Activated CD8-positive, alpha-beta memory T cell treated with anti-CD3 and anti-CD28 coated beads for 4 hours (primary cell): ENCODE data around the gene IRF2BP2.

Source experiments
- DNase-seq, 2 donors: peaks; one replicate each; pipeline ENCODE4 v3.0.0-alpha.2; 2020; ENCODE audit warnings: low read depth in 2 of 2

IRF2BP2 gene

DNA sequence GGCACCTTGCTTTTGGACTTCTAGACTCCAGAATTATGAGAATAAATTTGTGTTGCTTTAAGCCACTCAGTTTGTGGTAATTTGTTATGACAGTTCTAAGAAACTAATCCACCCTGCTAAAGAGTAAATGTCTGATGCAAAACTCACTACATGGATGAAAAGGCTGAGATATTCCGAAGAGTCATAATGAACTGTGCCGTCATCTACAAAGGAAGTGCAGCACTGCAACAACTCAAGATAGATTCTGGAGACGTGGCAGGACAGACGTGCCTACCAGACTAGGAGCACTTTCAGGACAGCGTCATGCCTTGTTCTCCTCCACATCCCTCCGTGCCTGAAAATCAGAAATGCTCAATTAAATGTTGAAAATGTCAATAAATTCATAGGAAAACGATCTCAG, 24.4 kb upstream of the IRF2BP2 start:
- no peak for DNase-seq

DNA sequence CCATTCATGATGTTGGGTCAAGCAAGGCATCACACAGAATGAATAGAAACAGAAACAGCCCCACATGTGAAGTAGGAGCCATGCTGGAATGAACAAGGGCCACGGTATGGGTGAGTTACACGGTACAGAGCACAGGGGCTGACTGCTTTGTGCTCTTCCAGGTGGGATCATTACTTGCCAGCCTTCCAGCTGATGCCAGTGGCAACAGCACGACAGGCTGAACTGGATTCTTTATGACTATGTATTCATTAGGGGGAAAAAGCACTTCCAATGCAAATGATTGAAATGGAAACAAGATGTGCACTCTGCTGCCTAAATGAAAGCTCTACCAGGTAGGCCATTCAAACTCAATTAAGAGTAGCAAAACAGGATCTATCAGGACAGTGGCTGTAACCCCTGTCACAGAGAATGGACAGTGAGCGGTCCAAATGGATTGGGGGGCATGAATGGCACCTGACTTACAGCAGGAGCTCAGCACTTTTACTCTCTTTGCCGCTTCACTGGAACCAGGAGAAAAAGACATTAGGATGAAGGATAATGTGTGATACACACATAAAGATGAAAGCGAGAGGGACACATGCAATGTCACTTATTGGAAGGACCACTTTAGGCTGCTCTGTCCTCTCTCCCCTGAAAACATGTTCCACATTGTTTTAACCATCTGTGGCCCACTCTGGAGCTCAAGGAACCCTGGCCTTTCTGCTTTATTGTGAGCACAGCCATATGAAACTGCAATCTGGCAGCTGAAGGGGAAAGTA, 23.4 kb upstream of the IRF2BP2 start:
- DNase-seq, result no peak

DNA sequence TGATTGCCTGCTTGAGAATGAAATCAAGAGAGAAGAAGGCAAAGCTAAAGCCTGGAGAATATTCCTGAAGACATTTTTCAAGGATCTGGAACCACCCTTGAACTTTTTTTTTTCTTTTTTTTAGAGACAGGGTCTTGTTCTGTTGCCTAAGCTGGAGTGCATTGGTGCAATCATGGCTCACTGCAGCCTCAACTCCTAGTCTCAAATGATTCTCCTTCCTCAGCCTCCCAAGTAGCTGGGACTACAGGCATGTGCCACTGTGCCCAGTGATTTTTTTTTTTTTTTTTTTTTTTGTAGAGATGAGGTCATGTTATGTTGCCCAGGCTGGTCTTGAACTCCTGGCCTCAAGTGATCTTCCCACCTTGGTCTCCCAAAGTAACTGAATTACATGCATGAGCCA, 22.2 kb upstream of the IRF2BP2 start:
- no peak for DNase-seq

- no peak for DNase-seq
These were observed 21.7 kb upstream of the IRF2BP2 start for GRCh38 chr1:234631721-234632125.

DNA sequence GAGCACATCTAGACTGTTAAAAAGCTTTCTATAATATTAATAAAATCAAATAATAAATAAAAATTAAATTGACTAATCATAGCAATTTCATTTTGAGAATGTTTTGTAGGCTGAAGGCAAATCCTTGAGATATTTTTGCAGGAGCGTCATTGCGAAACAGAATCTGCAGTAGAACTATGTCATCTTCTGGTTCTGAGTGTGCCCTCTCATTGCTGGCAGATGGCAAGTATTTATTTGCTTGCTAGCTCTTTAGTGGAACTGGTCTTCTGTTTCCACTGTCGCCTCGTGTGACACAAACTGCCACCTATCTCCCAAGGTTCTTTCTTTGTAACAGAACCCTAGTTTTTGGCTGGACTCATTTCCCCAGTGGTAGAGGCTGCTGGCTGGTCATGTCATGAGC, 19.0 kb upstream of the IRF2BP2 start:
- no peak for DNase-seq

GRCh38 chr1:234628089-234628488, 18.1 kb upstream of the IRF2BP2 start:
- no peak for DNase-seq

DNA sequence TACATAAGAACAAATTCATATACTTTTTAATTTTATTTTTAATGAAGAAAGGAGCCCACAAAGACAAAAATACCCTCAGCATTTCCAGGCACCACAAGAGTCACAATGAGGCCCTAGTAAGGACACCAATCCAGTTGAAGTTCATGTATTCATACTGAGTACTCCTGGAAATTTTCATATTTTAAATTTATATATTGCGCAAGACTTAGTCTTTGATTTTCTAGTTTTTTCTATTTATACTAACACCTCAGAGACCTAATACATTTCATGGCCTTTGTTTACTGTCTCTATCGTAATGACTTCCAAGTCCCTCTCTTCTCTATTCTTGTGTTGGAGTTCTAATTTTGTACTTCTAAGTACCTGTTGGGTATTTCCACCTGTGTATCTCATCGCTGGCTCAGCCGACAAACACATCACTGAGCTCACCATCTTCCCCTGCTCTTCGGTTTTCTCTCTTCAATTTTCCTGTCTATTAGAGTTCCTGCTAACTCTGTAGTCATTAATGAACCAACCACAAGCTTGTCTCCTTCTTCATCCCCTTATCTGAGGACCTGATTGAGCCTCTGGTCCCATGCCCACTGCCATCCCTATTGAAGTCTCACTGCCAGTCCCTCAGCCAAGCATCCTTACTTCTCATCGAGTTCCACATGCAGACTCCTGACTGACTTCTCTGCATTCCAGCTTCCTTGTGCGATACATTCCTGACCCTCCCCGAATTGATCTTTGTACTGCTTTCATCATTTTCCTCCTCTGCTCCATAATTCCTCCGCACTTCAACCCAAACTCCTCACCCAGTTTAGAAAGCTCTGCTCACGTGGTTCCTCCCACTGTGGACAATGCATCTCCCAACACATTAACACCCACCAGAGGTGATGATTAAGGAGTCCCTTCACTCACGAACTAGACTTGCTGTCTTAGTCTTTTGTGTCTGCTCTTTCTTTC, 17.3 kb upstream of the IRF2BP2 start:
- no peak for DNase-seq

- DNase-seq, result no peak
These were observed 16.4 kb upstream of the IRF2BP2 start for GRCh38 chr1:234626391-234626790.

DNA sequence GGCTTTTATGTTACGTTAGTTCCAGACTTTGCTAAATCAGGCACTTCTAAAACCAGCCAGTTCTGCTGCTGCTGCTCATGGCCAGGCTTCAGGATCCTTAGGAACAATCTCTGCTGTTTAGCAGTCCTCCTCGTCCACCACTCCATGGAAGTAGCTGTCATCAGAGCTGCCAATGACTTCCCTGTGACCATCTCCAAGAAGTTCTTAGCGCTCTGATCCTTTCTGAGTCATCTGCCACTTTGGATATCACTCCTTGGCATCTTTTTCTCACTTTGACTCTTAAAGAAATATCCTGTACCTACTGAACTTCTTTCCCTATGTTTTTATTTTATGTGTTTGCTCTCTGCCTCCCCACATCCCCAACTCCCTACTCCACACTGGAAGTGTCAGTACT, 14.7 kb upstream of the IRF2BP2 start:
- DNase-seq, result no peak

- DNase-seq, result no peak
These were observed 11.8 kb upstream of the IRF2BP2 start for GRCh38 chr1:234621657-234622335.

DNA sequence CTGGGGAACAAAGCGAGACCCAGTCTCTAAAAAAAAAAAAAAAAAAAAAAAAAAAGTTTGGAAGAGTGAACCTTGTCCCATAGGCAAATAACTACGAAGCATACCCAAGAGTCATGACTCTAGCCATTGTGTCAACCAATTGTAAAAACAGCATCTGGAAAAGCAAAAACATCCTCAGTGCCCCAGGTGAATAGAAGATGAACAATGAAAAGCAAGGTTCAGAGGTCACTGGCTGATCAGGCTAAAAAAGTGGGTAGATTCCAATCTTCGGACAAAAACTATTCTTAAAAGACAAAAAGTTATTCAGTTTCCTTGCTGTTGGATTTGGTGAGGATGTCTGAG, 11.1 kb upstream of the IRF2BP2 start:
- no peak for DNase-seq

- DNase-seq, result no peak
These were observed 10.5 kb upstream of the IRF2BP2 start for GRCh38 chr1:234620272-234621126.

DNA sequence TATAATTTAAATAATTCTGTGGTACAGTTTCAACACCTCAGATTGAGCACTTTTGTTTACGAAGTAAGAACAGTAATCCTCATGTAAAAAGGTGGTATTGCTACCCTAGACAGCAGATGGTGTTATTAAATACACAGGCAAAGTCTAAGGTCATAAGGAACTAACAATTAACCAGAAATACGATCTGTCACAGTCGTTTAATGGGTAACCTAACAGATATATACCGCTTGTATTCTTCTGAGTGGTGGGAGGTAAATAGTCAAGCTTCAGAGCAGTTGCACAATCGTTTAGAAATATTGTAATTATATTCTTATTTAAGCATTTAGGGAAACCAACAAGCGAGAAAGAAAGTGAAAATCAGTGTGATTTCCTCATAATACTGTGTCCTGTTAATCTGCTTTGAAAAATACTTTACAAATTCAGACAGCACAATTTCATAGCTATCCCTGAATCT, 9.8 kb upstream of the IRF2BP2 start:
- no peak for DNase-seq

GRCh38 chr1:234619071-234619480, 9.1 kb upstream of the IRF2BP2 start:
- DNase-seq, result no peak

- no peak for DNase-seq
These were observed 8.7 kb upstream of the IRF2BP2 start for GRCh38 chr1:234618737-234619049.

DNA sequence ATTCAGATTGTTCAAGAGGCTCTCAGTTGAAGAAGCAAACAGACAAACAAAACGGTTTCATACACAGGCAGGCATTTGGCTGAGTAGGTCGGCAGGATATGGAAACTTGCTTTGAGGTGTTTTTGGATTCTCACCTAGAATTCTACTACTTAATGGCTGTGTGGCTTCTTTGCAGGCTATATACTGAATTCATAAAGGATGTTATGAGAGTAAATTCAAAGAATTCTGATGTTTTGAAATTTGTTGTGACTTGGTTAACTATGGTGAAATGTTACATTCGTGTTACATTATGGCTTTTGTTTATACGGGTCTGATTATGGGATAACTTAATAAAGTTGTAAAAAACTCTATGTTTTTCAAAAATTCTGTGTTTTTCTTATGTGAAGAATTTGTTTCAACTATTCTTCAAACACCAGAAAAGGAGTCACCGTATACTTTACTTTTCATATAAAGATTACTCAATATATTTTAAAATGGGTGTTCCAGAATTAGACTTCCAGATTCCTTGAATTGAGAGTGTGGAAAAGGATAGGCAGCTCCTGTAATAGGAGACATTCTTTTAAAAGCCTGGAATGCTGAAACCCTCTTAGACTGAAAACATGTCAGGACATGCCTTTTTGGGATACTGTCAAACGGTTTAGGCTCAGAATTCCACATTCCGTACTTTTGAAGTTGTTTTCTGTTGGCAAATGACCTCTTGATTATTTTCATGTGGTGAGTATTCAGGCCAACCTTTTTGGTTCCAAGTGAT, 8.2 kb upstream of the IRF2BP2 start:
- DNase-seq, result no peak

GRCh38 chr1:234617131-234617985, 7.4 kb upstream of the IRF2BP2 start:
- DNase-seq, result no peak

- no peak for DNase-seq
These were observed 6.7 kb upstream of the IRF2BP2 start for GRCh38 chr1:234616644-234617043.

DNA sequence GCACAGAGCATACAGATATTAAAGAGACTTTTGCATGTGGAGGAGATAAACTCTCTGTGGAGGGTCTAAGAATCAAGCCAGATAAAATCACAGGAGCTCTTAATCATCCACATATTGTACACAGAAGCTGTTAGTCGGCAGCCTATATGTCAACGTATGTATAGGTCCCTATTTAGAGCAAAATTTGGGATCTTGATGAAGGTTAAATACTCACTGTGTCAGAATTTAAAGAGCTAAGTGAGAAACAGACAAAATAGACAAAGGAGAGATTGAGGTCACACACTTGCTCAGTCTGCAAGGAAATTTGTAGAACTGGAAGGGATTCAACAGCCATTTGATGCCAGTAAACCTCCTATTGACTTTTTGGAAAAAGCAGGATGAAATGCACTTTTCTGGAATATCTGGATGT, 4.1 kb upstream of the IRF2BP2 start:
- no peak for DNase-seq
